A549 (cell line): ENCODE data around the gene NIM1K. TPM values are rescaled to one million over a fixed set of nuclear protein-coding genes. Genes with fewer than 3 reads are reported as not detected.

ENCODE experiments used
- ATAC-seq, 2 experiments: fragments of 200-7000 bp in 1 of 2; fragments of >200 bp in 1 of 2; cut with Nextera tagmentation in 1 of 2; cut with Tn5 transposase in 1 of 2; 3 replicates each; pipeline versions ENCODE4 v1.8.0 to v1.9.1; 2018 to 2020; ENCODE audit warnings: mild to moderate bottlenecking in 1 of 2, moderate library complexity in 1 of 2
- CTCF ChIA-PET: fragments of 300-600 bp; sonication (Branson Sonifier 250); formaldehyde crosslinking; extraction: SDS; loops from one replicate; lab custom pipeline; 2021; ENCODE audit warnings: antibody characterized with exemption, inconsistent platforms; lab: Yijun Ruan, JAX
- POLR2A ChIA-PET: fragments of 350-600 bp; formaldehyde crosslinking; extraction: SDS; loops from one replicate; lab custom pipeline; 2021; ENCODE audit warnings: antibody characterized with exemption, inconsistent platforms; lab: Yijun Ruan, JAX
- DNase-seq, 2 experiments: peaks; one replicate each; pipeline versions ENCODE4 v3.0.0 to v3.0.0-alpha.2; 2011 to 2016; ENCODE audit warnings: low read depth in 1 of 2, low spot score in 1 of 2
- FAIRE-seq: peaks from 2 replicates; lab custom pipeline; 2011; peaks lifted over from hg19 to GRCh38; lab: Jason Lieb, UNC
- H3K27ac ChIP-seq, 2 experiments: fragments of >200 bp; sonication (Bioruptor Twin); formaldehyde crosslinking; 3 replicates each; pipeline ENCODE4 v1.5.1; 2016 to 2017
- H3K4me1 ChIP-seq: fragments of >200 bp; sonication (Bioruptor Twin); formaldehyde crosslinking; 3 replicates; pipeline ENCODE4 v1.6.1; 2016
- H3K4me2 ChIP-seq: fragments of >200 bp; sonication (Bioruptor Twin); formaldehyde crosslinking; 3 replicates; pipeline ENCODE4 v1.6.1; 2016
- H3K4me3 ChIP-seq: fragments of >200 bp; sonication (Bioruptor Twin); formaldehyde crosslinking; 3 replicates; pipeline ENCODE4 v1.5.1; 2016
- H3K9me3 ChIP-seq: fragments of >200 bp; sonication (Bioruptor Twin); formaldehyde crosslinking; 3 replicates; pipeline ENCODE4 v1.6.1; 2016
- BCL3 ChIP-seq: fragments of >200 bp; sonication (Bioruptor Twin); formaldehyde crosslinking; IDR thresholded peaks from 3 replicates; pipeline ENCODE4 v1.6.1; 2016
- CBX2 ChIP-seq: fragments of 200-600 bp; sonication (generic); IDR thresholded peaks from 2 replicates; pipeline ENCODE4 v1.6.1; 2016; ENCODE audit warnings: low read depth, mild to moderate bottlenecking, borderline replicate concordance
- CHD2 ChIP-seq: fragments of 150-350 bp; IDR thresholded peaks from 2 replicates; pipeline ENCODE4 v1.6.1; 2014; ENCODE audit warnings: low read length; ENCODE audit not compliant: partially characterized antibody
- ELK1 ChIP-seq: fragments of 150-350 bp; IDR thresholded peaks from 2 replicates; pipeline ENCODE4 v1.6.1; 2014; ENCODE audit warnings: low read depth, mild to moderate bottlenecking, low read length
- ESRRA ChIP-seq: fragments of 150-350 bp; IDR thresholded peaks from 2 replicates; pipeline ENCODE4 v1.6.1; 2014; ENCODE audit warnings: mild to moderate bottlenecking, low read length, borderline replicate concordance
- FOSL2 ChIP-seq, 2 experiments: fragments of 450-650 bp in 1 of 2; fragments of >200 bp in 1 of 2; sonication (Bioruptor Twin) in 1 of 2; formaldehyde crosslinking; IDR thresholded peaks; 2 replicates each; pipeline versions ENCODE4 v1.5.0 to v1.6.1; 2016 to 2020; ENCODE audit warnings: mild to moderate bottlenecking in 1 of 2, moderate library complexity in 1 of 2
- HES2 ChIP-seq: fragments of >200 bp; sonication (Bioruptor Twin); formaldehyde crosslinking; IDR thresholded peaks from 2 replicates; pipeline ENCODE4 v1.6.1; 2016
- HOXB5 ChIP-seq: fragments of 250-450 bp; sonication (Bioruptor Pico); IDR thresholded peaks from 2 replicates; pipeline ENCODE4 v1.5.0; 2020; ENCODE audit warnings: mild to moderate bottlenecking, moderate library complexity
- JUN ChIP-seq, 2 experiments: fragments of >200 bp; sonication (Bioruptor Twin); formaldehyde crosslinking; IDR thresholded peaks; 2 replicates in 1 of 2; 3 replicates in 1 of 2; pipeline ENCODE4 v1.6.1; 2016 to 2017
- JUNB ChIP-seq: fragments of >200 bp; sonication (Bioruptor Twin); formaldehyde crosslinking; IDR thresholded peaks from 2 replicates; pipeline ENCODE4 v1.6.1; 2016
- MAX ChIP-seq: IDR thresholded peaks from 2 replicates; pipeline ENCODE4 v1.6.1; 2012
- NPAS2 ChIP-seq: fragments of 250-450 bp; sonication (Bioruptor Pico); IDR thresholded peaks from 2 replicates; pipeline ENCODE4 v1.8.0; 2022; ENCODE audit warnings: mild to moderate bottlenecking, moderate library complexity, borderline replicate concordance
- NR3C1 ChIP-seq: fragments of >200 bp; sonication (Bioruptor Twin); formaldehyde crosslinking; IDR thresholded peaks from 3 replicates; pipeline ENCODE4 v1.6.1; 2017
- PBX3 ChIP-seq: IDR thresholded peaks from 2 replicates; pipeline ENCODE4 v1.6.1; 2012
- RAD21 ChIP-seq, 2 experiments: fragments of >200 bp in 1 of 2; sonication (Bioruptor Twin) in 1 of 2; formaldehyde crosslinking in 1 of 2; IDR thresholded peaks in 1 of 2; conservative IDR thresholded peaks in 1 of 2; 2 replicates in 1 of 2; 3 replicates in 1 of 2; pipeline ENCODE4 v1.6.1; 2012 to 2018; ENCODE audit warnings: inconsistent platforms in 1 of 2
- SMC3 ChIP-seq: fragments of >200 bp; sonication (Bioruptor Twin); formaldehyde crosslinking; IDR thresholded peaks from 3 replicates; pipeline ENCODE4 v1.6.1; 2018; ENCODE audit warnings: inconsistent platforms
- TFCP2L1 ChIP-seq: fragments of 250-450 bp; sonication (Bioruptor Pico); IDR thresholded peaks from 2 replicates; pipeline ENCODE4 v1.5.0; 2021; ENCODE audit warnings: mild to moderate bottlenecking
- WGBS: methylation state at CpG from one replicate; pipeline ENCODE4 v1.1.6; 2017; ENCODE audit errors: missing lambda C conversion rate; 5-methylcytosine and 5-hydroxymethylcytosine counted together
- polyA plus RNA-seq, 4 experiments: library from polyadenylated mRNA; depleted of rRNA in 3 of 4; stranded (reverse); fragments of >200 nt; fragmentation: RNase III in 1 of 4; extraction: RNeasy Plus Mini Kit Qiagen cat#74134 plus additional on column Dnase treatment in 1 of 4; gene quantifications; 2 replicates in 3 of 4; 3 replicates in 1 of 4; pipeline ENCODE4 v1.2.3, GENCODE V29; 2011 to 2017

NIM1K gene
- polyA plus RNA-seq, 2 of the 4 experiments (the other 2 are of a cell fraction): 0.06 to 0.23 TPM

- Histone ChIP-seq H3K9me3 (no peaks in the 10 kb centered on the region), H3K27ac (no peak overlapping the region), H3K4me2 (no peak overlapping the region), H3K4me1 (no peaks in the 10 kb centered on the region), H3K4me3 (no peak overlapping the region)
- DNase-seq (no peak), ATAC-seq (no peak), FAIRE-seq (no peak)
- POLR2A ChIA-PET: no interaction called here
- CTCF ChIA-PET: interaction anchor here (1.0 to 1.2 kb wide), 2 partner anchors 69 to 203 kb away, joined by 3 read pairs; no protein-coding TSS in a partner anchor
- no peak for TF ChIP-seq HOXB5 (CRISPR knock-in tag)
- TF ChIP-seq JUNB: no peak
- no peak for TF ChIP-seq BCL3
- TF ChIP-seq NPAS2 (CRISPR knock-in tag): no peak
- WGBS: 95% methylated on average over 7 of the region's 7 CpGs
Observed at GRCh38 chr5:43174586-43174985, 17.4 kb upstream of the NIM1K start.

GRCh38 chr5:43179836-43180235, 12.2 kb upstream of the NIM1K start:
- FAIRE-seq: no peak

More at GRCh38 chr5:43179836-43180235, 12.2 kb upstream of the NIM1K start:
- ATAC-seq: no peak
- ChIA-PET CTCF (interaction anchor here (0.6 to 1.8 kb wide), 4 partner anchors 10 to 210 kb away, joined by 3 to 6 read pairs (median 4); no protein-coding TSS in a partner anchor), POLR2A (no interaction called here)
- WGBS: 92% methylated on average over 7 of the region's 7 CpGs
- H3K4me2 ChIP-seq: no peak overlapping the region
- H3K4me1 ChIP-seq: no peaks in the 10 kb centered on the region
- H3K9me3 ChIP-seq: no peaks in the 10 kb centered on the region
- H3K27ac ChIP-seq: no peak overlapping the region
- no peak overlapping the region for H3K4me3 ChIP-seq
- no peak for TF ChIP-seq TFCP2L1 (CRISPR knock-in tag)
- no peak for TF ChIP-seq MAX
- no peak for TF ChIP-seq PBX3
- no peak for TF ChIP-seq HES2
- TF ChIP-seq SMC3: no peak
- TF ChIP-seq FOSL2 (IDR thresholded peaks at IDR 0.05): no peak
- TF ChIP-seq FOSL2 (CRISPR knock-in tag; IDR thresholded peaks at IDR 0.05): no peak
- no peak for TF ChIP-seq RAD21 (conservative IDR thresholded peaks at IDR 0.05 in 1 of 2, IDR thresholded peaks at IDR 0.05 in 1 of 2)
- TF ChIP-seq BCL3: no peak
- TF ChIP-seq ESRRA: no peak
- no peak for TF ChIP-seq ELK1
- no peak for TF ChIP-seq JUN (IDR thresholded peaks at IDR 0.05)
- no peak for TF ChIP-seq NR3C1
- no peak for TF ChIP-seq CHD2
- no peak for TF ChIP-seq CBX2
- TF ChIP-seq, all 56 proteins: peak for 0
- no peak for DNase-seq
